ENCODE results near the gene ZDHHC22.

Gene ZDHHC22

GRCh38 chr14:77099425-77100167, 42.0 kb downstream of the ZDHHC22 start:
- peaks cover 4% of the 10 kb centered on the region for H3K27me3 Mint-ChIP-seq
- CTCF ChIA-PET, result interaction anchor here (0.6 to 42.9 kb wide), 9 partner anchors 22 to 231 kb away, joined by 3 to 1049 read pairs (median 3); no protein-coding TSS in a partner anchor
- peaks cover 2% of the 10 kb centered on the region for H3K36me3 Mint-ChIP-seq
- DNase-seq, result no peak
- no peak overlapping the region for H3K27ac Mint-ChIP-seq
- peak overlapping the region; percentile 99 for H3K4me3 Mint-ChIP-seq
- H3K4me1 Mint-ChIP-seq, result peaks cover 33% of the 10 kb centered on the region
- no peaks in the 10 kb centered on the region for H3K9me3 Mint-ChIP-seq

- peaks cover 34% of the 10 kb centered on the region for H3K4me1 Mint-ChIP-seq
- peak overlapping the region; percentile 99 for H3K4me3 Mint-ChIP-seq
- peak overlapping the region; percentile 97 for H3K27ac Mint-ChIP-seq
- DNase-seq, result peak; percentile 49
- H3K36me3 Mint-ChIP-seq, result peaks cover 2% of the 10 kb centered on the region
- H3K27me3 Mint-ChIP-seq, result peaks cover 4% of the 10 kb centered on the region
- no peaks in the 10 kb centered on the region for H3K9me3 Mint-ChIP-seq
- CTCF ChIA-PET, result interaction anchor here (0.7 to 42.9 kb wide), 8 partner anchors 22 to 230 kb away, joined by 3 to 1049 read pairs (median 4); no protein-coding TSS in a partner anchor
Observed at GRCh38 chr14:77098529-77099353, 42.9 kb downstream of the ZDHHC22 start.

GRCh38 chr14:77097700-77098528, 43.7 kb downstream of the ZDHHC22 start, which contains the start of gene CIPC:
Gene CIPC (plus strand): TSS chr14:77098258. CDS start chr14:77105709, 7,451 bp downstream.
- Mint-ChIP-seq H3K4me1 (peaks cover 34% of the 10 kb centered on the region), H3K4me3 (peak within 1 kb of the TSS; percentile 99), H3K27me3 (peaks cover 6% of the 10 kb centered on the region), H3K9me3 (no peaks in the 10 kb centered on the region), H3K27ac (peak within 1 kb of the TSS; percentile 97), H3K36me3 (peaks cover 2% of the 10 kb centered on the region)
- CTCF ChIA-PET, result interaction anchor here (1.2 to 42.9 kb wide), 7 partner anchors 23 to 229 kb away, joined by 3 to 1049 read pairs (median 27); no protein-coding TSS in a partner anchor
- peak; percentile 100 for DNase-seq

GRCh38 chr14:77097006-77097699, 44.4 kb downstream of the ZDHHC22 start:
- peaks cover 8% of the 10 kb centered on the region for H3K27me3 Mint-ChIP-seq
- peak overlapping the region; percentile 99 for H3K4me3 Mint-ChIP-seq
- peak overlapping the region; percentile 97 for H3K27ac Mint-ChIP-seq
- DNase-seq, result no peak
- no peaks in the 10 kb centered on the region for H3K9me3 Mint-ChIP-seq
- CTCF ChIA-PET, result interaction anchor here (1.0 to 42.9 kb wide), 6 partner anchors 26 to 228 kb away, joined by 3 to 1049 read pairs (median 20); no protein-coding TSS in a partner anchor
- peaks cover 2% of the 10 kb centered on the region for H3K36me3 Mint-ChIP-seq
- H3K4me1 Mint-ChIP-seq, result peaks cover 34% of the 10 kb centered on the region

GRCh38 chr14:77094672-77095284, 46.8 kb downstream of the ZDHHC22 start:
- H3K27ac Mint-ChIP-seq, result no peak overlapping the region

GRCh38 chr14:77092676-77093075, 48.9 kb downstream of the ZDHHC22 start:
- no peak overlapping the region for H3K27ac Mint-ChIP-seq
- no peak overlapping the region for H3K4me3 Mint-ChIP-seq
- H3K27me3 Mint-ChIP-seq, result peaks cover 22% of the 10 kb centered on the region
- peaks cover 2% of the 10 kb centered on the region for H3K36me3 Mint-ChIP-seq
- H3K9me3 Mint-ChIP-seq, result peaks cover 11% of the 10 kb centered on the region
- CTCF ChIA-PET, result interaction anchor here (1.0 to 42.9 kb wide), 6 partner anchors 8 to 383 kb away, joined by 3 to 1049 read pairs (median 8); no protein-coding TSS in a partner anchor
- no peak for DNase-seq
- peaks cover 24% of the 10 kb centered on the region for H3K4me1 Mint-ChIP-seq

More at GRCh38 chr14:77094672-77095284, 46.8 kb downstream of the ZDHHC22 start:
- Mint-ChIP-seq H3K9me3 (peaks cover 11% of the 10 kb centered on the region), H3K4me3 (no peak overlapping the region), H3K27me3 (peaks cover 15% of the 10 kb centered on the region), H3K36me3 (peaks cover 2% of the 10 kb centered on the region), H3K4me1 (peaks cover 32% of the 10 kb centered on the region)
- DNase-seq, result peak; percentile 86
- CTCF ChIA-PET, result interaction anchor here (0.8 to 42.9 kb wide), 13 partner anchors 9 to 385 kb away, joined by 3 to 1049 read pairs (median 4); no protein-coding TSS in a partner anchor

- H3K9me3 Mint-ChIP-seq, result peaks cover 11% of the 10 kb centered on the region
- H3K27me3 Mint-ChIP-seq, result peaks cover 22% of the 10 kb centered on the region
- H3K4me1 Mint-ChIP-seq, result peaks cover 16% of the 10 kb centered on the region
- DNase-seq, result no peak
- CTCF ChIA-PET, result interaction anchor here (0.7 to 42.9 kb wide), 8 partner anchors 15 to 223 kb away, joined by 3 to 1049 read pairs (median 4); no protein-coding TSS in a partner anchor
- H3K27ac Mint-ChIP-seq, result no peak overlapping the region
- no peaks in the 10 kb centered on the region for H3K36me3 Mint-ChIP-seq
- no peak overlapping the region for H3K4me3 Mint-ChIP-seq
Observed at GRCh38 chr14:77091518-77091917, 50.1 kb downstream of the ZDHHC22 start.

GRCh38 chr14:77088645-77089044, 52.9 kb downstream of the ZDHHC22 start:
- H3K27me3 Mint-ChIP-seq, result peaks cover 28% of the 10 kb centered on the region
- CTCF ChIA-PET, result interaction anchor here (0.6 to 42.9 kb wide), 5 partner anchors 13 to 220 kb away, joined by 3 to 1049 read pairs (median 5); no protein-coding TSS in a partner anchor
- H3K27ac Mint-ChIP-seq, result no peak overlapping the region
- H3K9me3 Mint-ChIP-seq, result peaks cover 11% of the 10 kb centered on the region
- no peak for DNase-seq
- peaks cover 13% of the 10 kb centered on the region for H3K4me1 Mint-ChIP-seq
- no peaks in the 10 kb centered on the region for H3K36me3 Mint-ChIP-seq
- no peak overlapping the region for H3K4me3 Mint-ChIP-seq

- peaks cover 28% of the 10 kb centered on the region for H3K27me3 Mint-ChIP-seq
- no peak for DNase-seq
- peaks cover 11% of the 10 kb centered on the region for H3K9me3 Mint-ChIP-seq
- CTCF ChIA-PET, result interaction anchor here (1.7 to 42.9 kb wide), 3 partner anchors 18 to 220 kb away, joined by 5 to 1049 read pairs (median 6); no protein-coding TSS in a partner anchor
- H3K36me3 Mint-ChIP-seq, result no peaks in the 10 kb centered on the region
- no peak overlapping the region for H3K4me3 Mint-ChIP-seq
- peaks cover 13% of the 10 kb centered on the region for H3K4me1 Mint-ChIP-seq
- no peak overlapping the region for H3K27ac Mint-ChIP-seq
Observed at GRCh38 chr14:77088219-77088618, 53.4 kb downstream of the ZDHHC22 start.

GRCh38 chr14:77087631-77088030, 54.0 kb downstream of the ZDHHC22 start:
- CTCF ChIA-PET, result interaction anchor here (2.0 to 42.9 kb wide), 2 partner anchors 19 to 219 kb away, joined by 5 to 1049 read pairs; no protein-coding TSS in a partner anchor
- Mint-ChIP-seq H3K36me3 (no peaks in the 10 kb centered on the region), H3K4me3 (no peak overlapping the region), H3K4me1 (peaks cover 13% of the 10 kb centered on the region), H3K9me3 (peaks cover 11% of the 10 kb centered on the region), H3K27ac (no peak overlapping the region), H3K27me3 (peaks cover 26% of the 10 kb centered on the region)
- no peak for DNase-seq

GRCh38 chr14:77086951-77087350, 54.6 kb downstream of the ZDHHC22 start:
- peaks cover 13% of the 10 kb centered on the region for H3K4me1 Mint-ChIP-seq
- CTCF ChIA-PET, result interaction anchor here (0.6 to 42.9 kb wide), 4 partner anchors 8 to 385 kb away, joined by 3 to 1049 read pairs (median 16); no protein-coding TSS in a partner anchor
- peaks cover 32% of the 10 kb centered on the region for H3K27me3 Mint-ChIP-seq

More at GRCh38 chr14:77086951-77087350, 54.6 kb downstream of the ZDHHC22 start:
- no peak overlapping the region for H3K4me3 Mint-ChIP-seq
- no peaks in the 10 kb centered on the region for H3K36me3 Mint-ChIP-seq
- H3K27ac Mint-ChIP-seq, result no peak overlapping the region
- no peak for DNase-seq
- peaks cover 11% of the 10 kb centered on the region for H3K9me3 Mint-ChIP-seq
